Subcutaneous adipose tissue (tissue), 4 donors: Measurements from ENCODE around the gene RING1. TPM values are rescaled to one million over a fixed set of nuclear protein-coding genes. Genes with fewer than 3 reads are reported as not detected.

Experiments
- CTCF ChIP-seq: fragments of 450-650 bp; IDR thresholded peaks from one replicate; pipeline ENCODE4 v1.5.1; 2016; ENCODE audit warnings: low read depth, mild to moderate bottlenecking, control low read depth, antibody characterized with exemption, moderate library complexity
- total RNA-seq, 4 donors: library from RNA; depleted of rRNA; stranded (reverse); fragments of >200 nt; gene quantifications; one replicate each; pipeline ENCODE4 v1.1.0, GENCODE V29; 2016

The RING1 gene
- total RNA-seq, 4 donors from 2014 or later: 7.3 to 19.0 (median 10.5) TPM

DNA sequence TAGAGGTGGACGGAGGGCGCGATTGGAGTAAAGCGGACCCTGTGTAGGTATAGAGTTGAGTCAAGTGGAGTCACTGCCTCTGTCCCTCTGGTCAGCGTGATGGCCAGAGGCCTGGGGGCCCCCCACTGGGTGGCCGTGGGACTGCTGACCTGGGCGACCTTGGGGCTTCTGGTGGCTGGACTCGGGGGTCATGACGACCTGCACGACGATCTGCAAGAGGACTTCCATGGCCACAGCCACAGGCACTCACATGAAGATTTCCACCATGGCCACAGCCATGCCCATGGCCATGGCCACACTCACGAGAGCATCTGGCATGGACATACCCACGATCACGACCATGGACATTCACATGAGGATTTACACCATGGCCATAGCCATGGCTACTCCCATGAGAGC is 7.2 kb upstream of the RING1 start:
- no peak for TF ChIP-seq CTCF

- no peak for TF ChIP-seq CTCF
These were observed 6.4 kb upstream of the RING1 start for GRCh38 chr6:33201935-33202334.

DNA sequence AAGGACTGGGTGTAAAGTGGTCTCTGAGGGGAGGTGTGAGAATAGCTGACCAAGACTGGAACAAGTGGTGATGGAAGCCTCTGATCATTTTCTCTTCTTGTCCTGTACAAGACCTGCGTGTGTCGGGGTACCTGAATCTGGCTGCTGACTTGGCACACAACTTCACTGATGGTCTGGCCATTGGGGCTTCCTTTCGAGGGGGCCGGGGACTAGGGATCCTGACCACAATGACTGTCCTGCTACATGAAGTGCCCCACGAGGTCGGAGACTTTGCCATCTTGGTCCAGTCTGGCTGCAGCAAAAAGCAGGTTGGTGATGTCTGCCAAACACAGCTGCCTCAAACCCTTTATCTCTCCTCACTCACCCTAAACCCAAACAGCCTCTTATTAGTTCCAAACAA is 5.5 kb upstream of the RING1 start:
- no peak for TF ChIP-seq CTCF

DNA sequence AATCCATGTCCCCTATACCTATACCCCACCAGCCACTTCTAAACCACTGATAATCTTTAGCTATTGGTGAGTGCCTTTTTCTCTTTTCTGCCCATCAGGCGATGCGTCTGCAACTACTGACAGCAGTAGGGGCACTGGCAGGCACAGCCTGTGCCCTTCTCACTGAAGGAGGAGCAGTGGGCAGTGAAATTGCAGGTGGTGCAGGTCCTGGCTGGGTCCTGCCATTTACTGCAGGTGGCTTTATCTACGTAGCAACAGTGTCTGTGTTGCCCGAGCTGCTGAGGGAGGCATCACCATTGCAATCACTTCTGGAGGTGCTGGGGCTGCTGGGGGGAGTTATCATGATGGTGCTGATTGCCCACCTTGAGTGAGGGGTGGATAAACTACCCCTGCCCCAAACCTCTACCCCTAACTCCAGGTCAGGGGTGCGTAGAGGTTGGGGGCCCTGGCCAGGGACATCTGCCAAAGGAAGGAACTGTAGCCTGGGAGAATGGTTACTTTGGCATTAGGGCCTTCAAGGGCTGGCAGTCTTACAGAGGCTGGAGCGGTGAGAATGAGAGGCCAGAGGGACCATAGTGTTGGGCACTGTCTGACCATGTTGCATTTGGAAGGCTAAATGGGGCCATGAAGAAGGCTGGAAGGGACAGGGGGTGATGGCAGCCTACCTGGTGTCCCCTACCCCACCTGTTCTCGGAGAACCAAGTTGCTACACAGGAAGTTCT is 4.7 kb upstream of the RING1 start:
- no peak for TF ChIP-seq CTCF

DNA sequence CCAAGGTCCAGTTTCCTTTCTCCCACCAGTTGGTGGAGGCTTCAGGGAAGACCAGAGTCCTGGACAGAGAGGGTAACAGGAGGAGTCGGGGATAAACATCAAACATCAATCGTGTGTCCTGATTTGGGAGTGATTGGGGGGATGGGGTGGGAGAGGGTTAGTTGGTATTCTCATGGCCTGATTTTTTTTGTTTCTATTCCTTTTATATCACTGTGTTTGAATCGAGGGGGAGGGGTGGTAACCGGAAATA is 4.2 kb upstream of the RING1 start:
- no peak for TF ChIP-seq CTCF

GRCh38 chr6:33204415-33205190 is 3.7 kb upstream of the RING1 start, which contains the start of gene HSD17B8:
Gene HSD17B8, plus strand, starts transcription at chr6:33204655. Its CDS starts 14 bp downstream, at chr6:33204669.
- no peak for TF ChIP-seq CTCF

DNA sequence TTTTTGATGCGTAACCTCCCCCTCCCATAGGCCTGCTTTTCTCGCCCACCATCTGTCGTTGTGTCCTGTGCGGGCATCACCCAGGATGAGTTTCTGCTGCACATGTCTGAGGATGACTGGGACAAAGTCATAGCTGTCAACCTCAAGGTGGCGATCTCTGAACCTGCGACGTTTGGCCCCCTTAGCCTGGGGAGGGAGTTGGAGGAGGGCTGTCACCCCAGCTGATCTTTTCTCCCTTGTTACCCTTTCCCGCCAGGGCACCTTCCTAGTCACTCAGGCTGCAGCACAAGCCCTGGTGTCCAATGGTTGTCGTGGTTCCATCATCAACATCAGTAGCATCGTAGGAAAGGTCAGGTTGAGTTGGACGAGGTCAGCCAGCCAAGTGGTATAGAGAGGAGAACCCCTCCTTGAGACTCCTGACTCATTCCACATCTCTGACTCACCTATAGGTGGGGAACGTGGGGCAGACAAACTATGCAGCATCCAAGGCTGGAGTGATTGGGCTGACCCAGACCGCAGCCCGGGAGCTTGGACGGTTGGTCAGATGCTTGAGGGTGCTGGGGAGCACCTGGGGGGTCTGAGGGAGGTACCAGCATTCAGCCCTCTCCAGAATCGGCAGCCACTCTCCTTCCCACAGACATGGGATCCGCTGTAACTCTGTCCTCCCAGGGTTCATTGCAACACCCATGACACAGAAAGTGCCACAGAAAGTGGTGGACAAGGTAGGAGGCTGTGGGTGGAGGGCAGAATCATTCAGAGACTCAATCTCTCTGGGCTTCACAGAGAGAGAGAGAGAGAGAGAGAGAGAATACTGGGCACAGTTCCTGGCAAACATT is 2.9 kb upstream of the RING1 start:
- TF ChIP-seq CTCF: no peak
